H9 (cell line): ENCODE results near the gene UBE2Z. TPM values are rescaled to one million over a fixed set of nuclear protein-coding genes. Genes with fewer than 3 reads are reported as not detected.

Source experiments
- DNase-seq: peaks from one replicate; pipeline ENCODE4 v3.0.0-alpha.2; 2017
- H2AFZ ChIP-seq: one replicate; pipeline ENCODE4 v1.6.1; 2013; ENCODE audit warnings: mild to moderate bottlenecking, low read length, control low read depth, moderate library complexity
- H2AK5ac ChIP-seq: 2 replicates; pipeline ENCODE4 v1.6.1; 2013; ENCODE audit warnings: low read length, control low read depth, mixed read lengths; ENCODE audit not compliant: insufficient read length
- H2BK120ac ChIP-seq: one replicate; pipeline ENCODE4 v1.6.1; 2013; ENCODE audit warnings: low read depth, mild to moderate bottlenecking, low read length, control low read depth, inconsistent platforms; ENCODE audit not compliant: poor library complexity, severe bottlenecking
- H2BK12ac ChIP-seq: 2 replicates; pipeline ENCODE4 v1.6.1; 2013; ENCODE audit warnings: low read length, control low read depth, mixed read lengths, low read depth; ENCODE audit not compliant: insufficient read length
- H2BK15ac ChIP-seq: 2 replicates; pipeline ENCODE4 v1.6.1; 2013; ENCODE audit warnings: low read depth, low read length, control low read depth
- H2BK20ac ChIP-seq: one replicate; pipeline ENCODE4 v1.6.1; 2013; ENCODE audit warnings: low read depth, mild to moderate bottlenecking, low read length, control low read depth, inconsistent platforms; ENCODE audit not compliant: poor library complexity, severe bottlenecking
- H2BK5ac ChIP-seq: 2 replicates; pipeline ENCODE4 v1.6.1; 2013; ENCODE audit warnings: low read length, control low read depth, mixed read lengths; ENCODE audit not compliant: insufficient read length
- H3K14ac ChIP-seq: 2 replicates; pipeline ENCODE4 v1.6.1; 2013; ENCODE audit warnings: low read length, control low read depth; ENCODE audit not compliant: insufficient read depth
- H3K18ac ChIP-seq: 2 replicates; pipeline ENCODE4 v1.6.1; 2013; ENCODE audit warnings: low read depth, mild to moderate bottlenecking, mixed read lengths, low read length, control low read depth; ENCODE audit not compliant: insufficient read length
- H3K23ac ChIP-seq: 2 replicates; pipeline ENCODE4 v1.6.1; 2013; ENCODE audit warnings: low read length, control low read depth, mixed read lengths, low read depth; ENCODE audit not compliant: insufficient read length
- H3K23me2 ChIP-seq: 2 replicates; pipeline ENCODE4 v1.6.1; 2013; ENCODE audit warnings: low read depth, mild to moderate bottlenecking, mixed read lengths, low read length, control low read depth; ENCODE audit not compliant: insufficient read length, poor library complexity, severe bottlenecking
- H3K27ac ChIP-seq: 2 replicates; pipeline ENCODE4 v1.5.1; 2013; ENCODE audit warnings: low read length, control low read depth, mixed read lengths, low read depth; ENCODE audit not compliant: insufficient read length
- H3K27me3 ChIP-seq: 2 replicates; pipeline ENCODE4 v1.6.1; 2013; ENCODE audit warnings: low read length, control low read depth, inconsistent platforms; ENCODE audit not compliant: insufficient read depth
- H3K4ac ChIP-seq: 2 replicates; pipeline ENCODE4 v1.6.1; 2013; ENCODE audit warnings: low read depth, mild to moderate bottlenecking, control low read depth, inconsistent platforms, low read length, moderate library complexity
- H3K4me1 ChIP-seq: 2 replicates; pipeline ENCODE4 v1.6.1; 2013; ENCODE audit warnings: low read length, control low read depth, inconsistent platforms; ENCODE audit not compliant: insufficient read depth
- H3K4me2 ChIP-seq: 2 replicates; pipeline ENCODE4 v1.6.1; 2013; ENCODE audit warnings: low read length, control low read depth, mixed read lengths; ENCODE audit not compliant: insufficient read length, insufficient read depth
- H3K56ac ChIP-seq: 2 replicates; pipeline ENCODE4 v1.6.1; 2013; ENCODE audit warnings: low read depth, mild to moderate bottlenecking, mixed read lengths, low read length, control low read depth; ENCODE audit not compliant: insufficient read length
- H3K79me1 ChIP-seq: 2 replicates; pipeline ENCODE4 v1.6.1; 2013; ENCODE audit warnings: low read depth, mild to moderate bottlenecking, moderate library complexity, low read length, control low read depth, inconsistent platforms; ENCODE audit not compliant: insufficient read depth, poor library complexity, severe bottlenecking
- H3K79me2 ChIP-seq: 2 replicates; pipeline ENCODE4 v1.6.1; 2013; ENCODE audit warnings: low read length, control low read depth, inconsistent platforms; ENCODE audit not compliant: insufficient read depth
- H3K9ac ChIP-seq: 2 replicates; pipeline ENCODE4 v1.6.1; 2013; ENCODE audit warnings: low read length, control low read depth, mixed read lengths; ENCODE audit not compliant: insufficient read length; ENCODE audit errors: extremely low read depth
- H3K9me3 ChIP-seq: one replicate; pipeline ENCODE4 v1.6.1; 2013; ENCODE audit warnings: low read depth, low read length, inconsistent platforms; ENCODE audit not compliant: control insufficient read depth
- H3T11ph ChIP-seq: one replicate; pipeline ENCODE4 v1.6.1; 2013; ENCODE audit warnings: mild to moderate bottlenecking, low read length, control low read depth, inconsistent platforms
- H4K20me1 ChIP-seq: one replicate; pipeline ENCODE4 v1.6.1; 2013; ENCODE audit not compliant: control insufficient read depth, insufficient read length, insufficient read depth
- H4K5ac ChIP-seq: 2 replicates; pipeline ENCODE4 v1.6.1; 2013; ENCODE audit warnings: low read depth, mild to moderate bottlenecking, mixed read lengths, low read length, control low read depth; ENCODE audit not compliant: insufficient read length
- H4K8ac ChIP-seq: replicated peaks from 2 replicates; pipeline ENCODE4 v1.6.1; 2013; ENCODE audit warnings: low read length, control low read depth, mixed read lengths, low read depth; ENCODE audit not compliant: insufficient read length
- H4K91ac ChIP-seq: 2 replicates; pipeline ENCODE4 v1.6.1; 2013; ENCODE audit warnings: low read depth, mild to moderate bottlenecking, moderate library complexity, mixed read lengths, low read length, control low read depth; ENCODE audit not compliant: insufficient read length
- H3K27ac Mint-ChIP-seq, 3 experiments: 2 replicates in 2 of 3; 3 replicates in 1 of 3; pipeline ENCODE4 v1.8.0; 2020 to 2021; ENCODE audit warnings: mixed read lengths in 3 of 3, mild to moderate bottlenecking in 1 of 3, moderate library complexity in 1 of 3
- H3K27me3 Mint-ChIP-seq: 2 replicates; pipeline ENCODE4 v1.8.0; 2021; ENCODE audit warnings: low read depth, mild to moderate bottlenecking, moderate library complexity, mixed read lengths
- H3K36me3 Mint-ChIP-seq, 3 experiments: 2 replicates in 2 of 3; 3 replicates in 1 of 3; pipeline ENCODE4 v1.8.0; 2020 to 2021; ENCODE audit warnings: low read depth in 3 of 3, mixed read lengths in 3 of 3; ENCODE audit not compliant: insufficient read depth in 1 of 3
- H3K4me1 Mint-ChIP-seq, 2 experiments: 2 replicates each; pipeline ENCODE4 v1.8.0; 2020; ENCODE audit warnings: mixed read lengths in 2 of 2
- H3K4me3 Mint-ChIP-seq, 2 experiments: 2 replicates in 1 of 2; 3 replicates in 1 of 2; pipeline ENCODE4 v1.8.0; 2020 to 2021; ENCODE audit warnings: mild to moderate bottlenecking in 2 of 2, mixed read lengths in 2 of 2, moderate library complexity in 1 of 2
- H3K9me3 Mint-ChIP-seq, 2 experiments: 2 replicates in 1 of 2; 3 replicates in 1 of 2; pipeline ENCODE4 v1.8.0; 2020; ENCODE audit warnings: mild to moderate bottlenecking in 2 of 2, mixed read lengths in 2 of 2, moderate library complexity in 1 of 2
- CTCF ChIP-seq: fragments of 200-600 bp; sonication (generic); conservative IDR thresholded peaks from 3 replicates; pipeline ENCODE4 v1.8.0; 2021; ENCODE audit warnings: antibody characterized with exemption, mild to moderate bottlenecking
- WGBS: extraction: QIAGEN DNeasy Blood & Tissue Kit; methylation state at CpG from one replicate; pipeline ENCODE4 v1.1.7; 2013; ENCODE audit warnings: missing lambda C conversion rate, low lambda C conversion rate, mixed read lengths; ENCODE audit not compliant: insufficient read length; ENCODE audit errors: extremely low coverage; 5-methylcytosine and 5-hydroxymethylcytosine counted together
- total RNA-seq: library from RNA; stranded (reverse); gene quantifications from 2 replicates; pipeline ENCODE4 v1.2.1, GENCODE V29; 2021

UBE2Z gene
- total RNA-seq, 1 experiment from 2014 or later: 80.0 TPM

DNA sequence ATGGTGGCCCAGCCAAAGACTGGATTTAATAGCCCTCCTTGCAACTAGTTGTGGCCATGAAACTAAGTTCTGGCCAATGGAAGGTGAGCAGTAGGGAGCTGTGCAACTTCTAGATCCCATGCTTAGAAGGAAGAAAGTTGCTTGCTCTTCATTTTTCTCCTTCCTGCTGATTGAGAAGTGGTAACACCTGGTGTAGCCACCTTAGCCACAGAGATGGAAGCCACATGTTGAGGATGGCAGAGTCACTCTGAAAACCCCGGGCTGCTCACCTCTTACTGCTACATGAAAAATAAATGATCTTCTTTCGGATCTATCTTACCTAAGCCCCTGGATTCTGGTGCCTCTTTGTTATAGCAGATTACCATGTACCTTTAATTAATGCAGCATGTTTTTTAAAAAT lies 25.9 kb upstream of the UBE2Z start:
- H4K5ac ChIP-seq: no peak overlapping the region
- no peak overlapping the region for H3K23ac ChIP-seq
- H2AFZ ChIP-seq: no peak overlapping the region
- H3T11ph ChIP-seq: no peak overlapping the region
- no CpG with 5 or more reads among the region's 2 CpGs for WGBS
- H3K79me1 ChIP-seq: no peaks in the 10 kb centered on the region
- no peak overlapping the region for H3K9ac ChIP-seq
- no peak overlapping the region for H3K14ac ChIP-seq
- no peak overlapping the region for H3K4me2 ChIP-seq
- H3K23me2 ChIP-seq: no peaks in the 10 kb centered on the region
- Mint-ChIP-seq H3K4me1 (peaks cover 0 to 5% of the 10 kb centered on the region in 2 experiments; a peak in 1 of 4 replicates), H3K27ac (no peak overlapping the region; a peak in 1 of 7 replicates), H3K4me3 (no peak overlapping the region), H3K27me3 (peaks cover 9% of the 10 kb centered on the region), H3K9me3 (no peaks in the 10 kb centered on the region), H3K36me3 (no peaks in the 10 kb centered on the region)
- no peak for DNase-seq
- H3K27me3 ChIP-seq: peaks cover 2% of the 10 kb centered on the region; the same call in 1 of the 2 replicates
- H2BK120ac ChIP-seq: no peak overlapping the region
- H2BK12ac ChIP-seq: no peak overlapping the region
- no peaks in the 10 kb centered on the region for H3K9me3 ChIP-seq
- H4K8ac ChIP-seq: no peak overlapping the region
- H3K4me1 ChIP-seq: no peaks in the 10 kb centered on the region
- H3K4ac ChIP-seq: no peak overlapping the region
- no peak overlapping the region for H3K18ac ChIP-seq
- H3K56ac ChIP-seq: no peak overlapping the region
- H4K20me1 ChIP-seq: no peaks in the 10 kb centered on the region
- no peak overlapping the region for H2AK5ac ChIP-seq
- H3K27ac ChIP-seq: no peak overlapping the region
- H3K79me2 ChIP-seq: no peaks in the 10 kb centered on the region
- no peak overlapping the region for H4K91ac ChIP-seq
- no peak for TF ChIP-seq CTCF
- H2BK20ac ChIP-seq: no peak overlapping the region
- no peak overlapping the region for H2BK15ac ChIP-seq
- no peak overlapping the region for H2BK5ac ChIP-seq
